Heart right ventricle (tissue), 16 donors: ENCODE measurements around the gene VASN. TPM values are rescaled to one million over a fixed set of nuclear protein-coding genes. Genes with fewer than 3 reads are reported as not detected.

Experiments
- ATAC-seq, 8 donors: fragments of 200-7000 bp; cut with Tn5 transposase; one replicate each; pipeline ENCODE4 v1.9.1; 2020; ENCODE audit warnings: mild to moderate bottlenecking in 8 of 8, moderate library complexity in 8 of 8, moderate number of reproducible peaks in 1 of 8
- DNase-seq, 2 donors: peaks; one replicate each; pipeline ENCODE4 v3.0.0-alpha.2; 2020
- H3K27ac ChIP-seq, 10 donors: fragments of 200-600 bp; sonication (generic) in 2 of 10; one replicate each; pipeline versions ENCODE4 v1.5.0 to v1.8.0; 2020 to 2022; ENCODE audit warnings: mild to moderate bottlenecking in 3 of 10
- H3K27me3 ChIP-seq, 7 donors: fragments of 200-600 bp; one replicate each; pipeline ENCODE4 v1.8.0; 2021 to 2022; ENCODE audit warnings: mild to moderate bottlenecking in 2 of 7
- H3K36me3 ChIP-seq, 9 donors: fragments of 200-600 bp; sonication (generic) in 1 of 9; one replicate each; pipeline versions ENCODE4 v1.5.0 to v1.8.0; 2020 to 2022; ENCODE audit warnings: mild to moderate bottlenecking in 2 of 9
- H3K4me1 ChIP-seq, 9 donors: fragments of 200-600 bp; sonication (generic) in 1 of 9; one replicate each; pipeline versions ENCODE4 v1.5.0 to v1.8.0; 2020 to 2022; ENCODE audit warnings: mild to moderate bottlenecking in 4 of 9
- H3K4me3 ChIP-seq, 10 donors: fragments of 200-600 bp; sonication (generic) in 2 of 10; one replicate each; pipeline versions ENCODE4 v1.5.0 to v1.8.0; 2020 to 2022; ENCODE audit warnings: mild to moderate bottlenecking in 7 of 10, moderate library complexity in 2 of 10
- H3K9me3 ChIP-seq, 11 donors: fragments of 200-600 bp in 10 of 11; sonication (generic) in 2 of 11; one replicate each; pipeline versions ENCODE4 v1.5.0 to v1.8.0; 2013 to 2022; ENCODE audit warnings: mild to moderate bottlenecking in 2 of 11, control low read depth in 1 of 11, moderate library complexity in 1 of 11
- CTCF ChIP-seq, 9 donors: fragments of 200-600 bp; sonication (generic) in 2 of 9; IDR thresholded peaks; one replicate each; pipeline versions ENCODE4 v1.5.0 to v1.8.0; 2021 to 2022; ENCODE audit warnings: antibody characterized with exemption in 9 of 9, mild to moderate bottlenecking in 5 of 9, moderate library complexity in 1 of 9
- WGBS, 2 donors: extraction: QIAGEN DNeasy Blood & Tissue Kit; methylation state at CpG; one replicate each; pipeline ENCODE4 v1.1.7; 2013; ENCODE audit warnings: inconsistent platforms in 1 of 2; 5-methylcytosine and 5-hydroxymethylcytosine counted together
- intact Hi-C, 10 donors: fragments of 100-400 bp; cut with DNase I; formaldehyde crosslinking; loops; one replicate each; pipeline versions ENCODE4 v1.11.1 to v1.14.2; 2022
- polyA plus RNA-seq, 2 donors: library from polyadenylated mRNA; stranded (reverse); fragments of 200-250 nt; gene quantifications; one replicate each; pipeline ENCODE4 v1.2.3, GENCODE V29; 2013
- total RNA-seq, 10 donors: library from RNA; stranded (reverse); fragmentation: NEBNext Ultra II Directional in 3 of 10; extraction: Animal tissue kit (Norgen Biotek cat#: 25700) in 3 of 10; gene quantifications; one replicate each; pipeline versions ENCODE4 v1.2.1 to v1.2.4, GENCODE V29; 2021 to 2023
- donor health status: Arrhythmogenic right ventricular cardiomyopathy.
- donor health status: ischemic (EF 13 %, LVEDD 7.1; RV severe dilation, severe dysfunction).
- donor health status: healthy with polysubstance abuse.
- donor health status: DM: no; HTN: yes; CAD: no.
- donor health status: DM: no; HTN: no; CAD: no.
- donor health status: ischemic (EF 25% LVEDD 6.9; RV normal size, moderate dysfunction).
- donor health status: ischemic (EF 25% LVEDD 5.7; RV mildly dilated, moderate dysfunction).
- donor health status: healthy.
- donor health status: DM: yes; HTN: yes; CAD: no.
- donor health status: Ischemic cardiomyopathy.
- donor health status: ischemic (EF 35%, LVEDD 5.7; RV mildly dilated, moderate dysfunction).
- donor health status: nonischemic (EF 11% LVEDD 7.7; RV severe dilation, severe dysfunction).
- donor health status: DM: yes; HTN: yes; CAD: no.
- donor health status: PGD.
- donor health status: ischemic (EF 29% LVEDD 5.4; RV normal size, mild dysfunction).
- donor health status: nonischemic (EF 23%, LVEDD 6.1; RV moderate dilation, normal function).

VASN gene
- total and polyA plus RNA-seq, 12 donors: 3.1 to 27.9 (median 6.0) TPM

GRCh38 chr16:4365014-4365406 is 6.6 kb upstream of the VASN start:
- no peak for TF ChIP-seq CTCF (IDR thresholded peaks at IDR 0.05)
- no peak overlapping the region for H3K4me3 ChIP-seq
- ATAC-seq (no peak), DNase-seq (no peak)
- no peaks in the 10 kb centered on the region for H3K27me3 ChIP-seq
- 96 to 98% methylated on average over 9 to 10 of the region's 10 CpGs for WGBS, 2 donors
- H3K9me3 ChIP-seq: no peaks in the 10 kb centered on the region
- intact Hi-C loops: no loop called here
- H3K4me1 ChIP-seq: peaks cover 0 to 17% (median 4%) of the 10 kb centered on the region in 9 donors
- no peak overlapping the region for H3K27ac ChIP-seq
- peaks cover 0 to 74% (median 14%) of the 10 kb centered on the region in 9 donors for H3K36me3 ChIP-seq

- intact Hi-C loops: no loop called here
- H3K9me3 ChIP-seq: no peaks in the 10 kb centered on the region
- H3K36me3 ChIP-seq: peaks cover 0 to 70% (median 14%) of the 10 kb centered on the region in 9 donors
- DNase-seq (no peak), ATAC-seq (no peak)
- H3K27ac ChIP-seq: no peak overlapping the region
- no peak overlapping the region for H3K4me3 ChIP-seq
- no peaks in the 10 kb centered on the region for H3K27me3 ChIP-seq
- no peak for TF ChIP-seq CTCF (IDR thresholded peaks at IDR 0.05)
- WGBS, 2 donors: 95 to 97% methylated on average over 12 of the region's 12 CpGs
- H3K4me1 ChIP-seq: peaks cover 0 to 23% (median 9%) of the 10 kb centered on the region in 9 donors
Measured at GRCh38 chr16:4365615-4366014, 6.0 kb upstream of the VASN start.

- Histone ChIP-seq H3K36me3 (peaks cover 0 to 67% (median 14%) of the 10 kb centered on the region in 9 donors), H3K4me1 (peaks cover 2 to 27% (median 13%) of the 10 kb centered on the region in 9 donors), H3K4me3 (no peak overlapping the region), H3K27me3 (no peaks in the 10 kb centered on the region), H3K9me3 (no peaks in the 10 kb centered on the region), H3K27ac (no peak overlapping the region)
- ATAC-seq (no peak), DNase-seq (no peak)
- WGBS, 2 donors: 90 to 96% methylated on average over 13 of the region's 13 CpGs
- no peak for TF ChIP-seq CTCF (IDR thresholded peaks at IDR 0.05)
- intact Hi-C loops: no loop called here
Measured at GRCh38 chr16:4366016-4366415, 5.6 kb upstream of the VASN start.

- intact Hi-C loops: no loop called here
- no peak for ATAC-seq
- WGBS, 2 donors: 92 to 99% methylated on average over 5 of the region's 5 CpGs
Measured at GRCh38 chr16:4367393-4367856, 4.2 kb upstream of the VASN start.

More at GRCh38 chr16:4367393-4367856, 4.2 kb upstream of the VASN start:
- Histone ChIP-seq H3K36me3 (peaks cover 0 to 53% (median 9%) of the 10 kb centered on the region in 9 donors), H3K4me3 (no peak overlapping the region), H3K27ac (no peak overlapping the region), H3K9me3 (no peaks in the 10 kb centered on the region), H3K27me3 (no peaks in the 10 kb centered on the region), H3K4me1 (peaks cover 8 to 38% (median 23%) of the 10 kb centered on the region in 9 donors)
- no peak for DNase-seq
- TF ChIP-seq CTCF (IDR thresholded peaks at IDR 0.05): no peak
